HT1080 (cell line): Measurements from ENCODE around the gene ZFPM1. TPM values are rescaled to one million over a fixed set of nuclear protein-coding genes. Genes with fewer than 3 reads are reported as not detected.
"Not testable (repeated sequence)": the region's sequence is repeated elsewhere in the genome, so short reads cannot be mapped to it uniquely, and the experiment has no call there.

Experiments
- DNase-seq: peaks from one replicate; pipeline ENCODE4 v3.0.0-alpha.2; 2015; ENCODE audit warnings: low read depth
- total RNA-seq: library from RNA; depleted of rRNA; stranded (reverse); fragments of >200 nt; shearing (Covaris generic); gene quantifications from 2 replicates; pipeline ENCODE4 v1.2.3, GENCODE V29; 2014

Gene ZFPM1
- total RNA-seq, 1 experiment from 2014 or later = 1.9 TPM

- no peak for DNase-seq
Measured at GRCh38 chr16:88464447-88465318, 11.6 kb downstream of the ZFPM1 start.

DNA sequence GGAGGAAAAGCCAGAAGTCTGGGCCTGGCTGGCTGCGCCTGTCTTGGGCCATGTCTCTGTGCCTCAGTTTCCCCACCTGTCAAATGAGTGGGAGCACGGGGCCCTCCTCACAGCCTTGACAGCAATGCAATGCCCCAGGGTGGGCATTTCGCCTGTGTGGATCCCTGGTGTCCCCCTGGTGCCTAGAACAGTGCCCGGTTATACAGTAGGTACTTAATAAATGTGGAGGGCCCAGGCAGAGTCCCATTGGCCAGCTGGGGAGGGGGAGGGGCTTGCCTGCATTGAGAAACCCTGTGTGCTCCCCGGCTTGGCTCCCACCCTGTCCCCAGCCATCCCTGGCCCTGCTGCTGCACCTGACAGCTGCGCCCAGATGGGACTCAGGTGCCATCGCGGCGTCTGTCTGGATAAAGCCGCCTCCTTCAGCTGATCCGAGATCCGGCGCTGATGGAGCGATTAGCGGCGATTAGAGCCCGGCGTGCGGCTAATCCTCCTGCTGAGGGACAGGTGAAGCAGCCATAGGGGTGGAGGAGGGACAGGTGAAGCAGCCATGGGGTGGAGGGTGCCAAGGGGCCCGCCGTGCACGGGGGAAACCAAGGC lies 12.4 kb downstream of the ZFPM1 start:
- no peak for DNase-seq

DNA sequence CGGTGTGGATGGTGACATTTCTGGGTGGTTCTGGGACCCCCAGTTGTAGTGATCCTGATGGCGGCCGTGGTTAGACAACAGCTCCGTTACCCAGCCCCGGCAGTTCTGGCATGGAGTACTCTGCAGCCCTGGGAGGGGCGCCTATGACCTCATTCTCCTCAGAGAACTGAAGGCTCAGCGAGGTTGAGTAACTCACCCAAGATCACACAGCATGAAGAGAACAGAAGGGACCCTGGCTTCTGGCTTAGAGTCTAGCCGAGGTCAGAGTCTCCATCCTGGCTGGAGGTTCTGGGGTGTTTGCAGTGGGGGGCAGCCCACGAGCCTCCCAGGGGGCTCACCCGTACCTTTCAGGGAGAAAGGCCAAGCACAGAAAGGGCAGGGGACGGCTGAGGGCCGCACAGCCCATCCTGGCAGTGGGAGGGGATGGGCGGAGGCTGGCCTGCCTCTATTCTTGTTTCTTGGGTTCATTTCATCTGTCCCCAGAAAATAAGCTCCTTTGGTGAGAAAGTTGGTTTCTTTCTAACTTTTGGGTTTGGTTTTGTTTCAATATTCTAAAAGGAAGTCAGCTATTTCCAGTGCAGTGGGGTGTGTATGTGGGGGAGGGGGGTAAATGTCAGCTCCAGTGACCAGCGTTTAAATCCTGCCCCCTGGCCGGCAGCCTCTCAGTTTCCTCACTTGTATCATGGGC lies 13.2 kb downstream of the ZFPM1 start:
- no peak for DNase-seq

GRCh38 chr16:88466949-88467348 lies 13.9 kb downstream of the ZFPM1 start:
- no peak for DNase-seq

DNA sequence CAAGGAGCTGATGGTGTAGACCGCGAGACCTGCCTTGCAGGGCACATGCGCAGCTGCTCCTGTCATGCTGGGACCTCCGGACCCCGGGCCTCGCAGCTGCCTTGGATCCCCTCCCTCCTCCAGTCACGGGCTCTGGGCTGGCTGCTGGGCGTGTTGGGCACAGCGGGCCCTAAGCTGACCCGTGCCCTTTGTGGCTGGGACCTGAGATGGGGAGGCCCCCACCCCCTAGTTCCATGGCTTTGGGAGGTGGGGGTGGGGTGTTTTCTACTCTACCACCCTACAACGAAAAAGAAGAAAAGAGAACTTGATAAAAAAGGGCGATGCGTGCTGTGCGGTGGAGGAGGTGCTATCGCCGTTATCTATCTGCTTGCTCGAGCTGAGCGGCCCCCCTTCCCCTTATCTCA lies 14.5 kb downstream of the ZFPM1 start:
- no peak for DNase-seq

- no peak for DNase-seq
Measured at GRCh38 chr16:88468275-88469129, 15.4 kb downstream of the ZFPM1 start.

- no peak for DNase-seq
Measured at GRCh38 chr16:88469615-88470395, 16.7 kb downstream of the ZFPM1 start.

DNA sequence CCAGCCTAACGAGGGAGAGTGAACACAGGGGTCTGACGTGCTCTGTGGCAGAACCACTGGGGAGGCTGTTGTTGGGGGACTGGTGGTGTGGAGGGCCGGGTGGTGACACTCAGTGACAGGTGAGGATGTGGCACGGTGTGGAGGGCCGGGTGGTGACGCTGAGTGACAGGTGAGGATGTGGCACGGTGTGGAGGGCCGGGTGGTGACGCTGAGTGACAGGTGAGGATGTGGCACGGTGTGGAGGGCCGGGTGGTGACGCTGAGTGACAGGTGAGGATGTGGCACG lies 17.3 kb downstream of the ZFPM1 start:
- DNase-seq = not testable (repeated sequence)

- not testable (repeated sequence) for DNase-seq
Measured at GRCh38 chr16:88470696-88471095, 17.6 kb downstream of the ZFPM1 start.

GRCh38 chr16:88471115-88471514 lies 18.0 kb downstream of the ZFPM1 start:
- no peak for DNase-seq

GRCh38 chr16:88471575-88471974 lies 18.5 kb downstream of the ZFPM1 start:
- DNase-seq = no peak

DNA sequence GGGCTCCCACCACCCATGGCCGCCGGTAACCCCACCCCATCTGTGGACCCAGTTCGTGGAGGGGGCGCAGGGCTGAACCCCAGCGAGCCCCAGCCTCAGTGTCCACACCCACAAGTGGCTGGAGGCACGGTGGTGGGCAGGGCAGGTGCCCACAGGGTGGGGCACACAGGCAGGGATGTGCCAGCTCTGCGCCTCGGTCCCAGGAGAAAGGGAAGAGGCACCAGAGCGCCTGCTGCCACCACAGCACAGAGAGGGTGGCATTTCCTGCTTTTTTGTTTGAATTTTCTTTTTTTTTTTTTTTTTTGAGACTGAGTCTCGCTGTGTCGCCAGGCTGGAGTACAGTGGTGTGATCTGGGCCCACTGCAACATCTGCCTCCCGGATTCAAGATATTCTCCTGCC lies 19.0 kb downstream of the ZFPM1 start:
- no peak for DNase-seq

- DNase-seq = no peak
Measured at GRCh38 chr16:88472637-88473205, 19.6 kb downstream of the ZFPM1 start.

DNA sequence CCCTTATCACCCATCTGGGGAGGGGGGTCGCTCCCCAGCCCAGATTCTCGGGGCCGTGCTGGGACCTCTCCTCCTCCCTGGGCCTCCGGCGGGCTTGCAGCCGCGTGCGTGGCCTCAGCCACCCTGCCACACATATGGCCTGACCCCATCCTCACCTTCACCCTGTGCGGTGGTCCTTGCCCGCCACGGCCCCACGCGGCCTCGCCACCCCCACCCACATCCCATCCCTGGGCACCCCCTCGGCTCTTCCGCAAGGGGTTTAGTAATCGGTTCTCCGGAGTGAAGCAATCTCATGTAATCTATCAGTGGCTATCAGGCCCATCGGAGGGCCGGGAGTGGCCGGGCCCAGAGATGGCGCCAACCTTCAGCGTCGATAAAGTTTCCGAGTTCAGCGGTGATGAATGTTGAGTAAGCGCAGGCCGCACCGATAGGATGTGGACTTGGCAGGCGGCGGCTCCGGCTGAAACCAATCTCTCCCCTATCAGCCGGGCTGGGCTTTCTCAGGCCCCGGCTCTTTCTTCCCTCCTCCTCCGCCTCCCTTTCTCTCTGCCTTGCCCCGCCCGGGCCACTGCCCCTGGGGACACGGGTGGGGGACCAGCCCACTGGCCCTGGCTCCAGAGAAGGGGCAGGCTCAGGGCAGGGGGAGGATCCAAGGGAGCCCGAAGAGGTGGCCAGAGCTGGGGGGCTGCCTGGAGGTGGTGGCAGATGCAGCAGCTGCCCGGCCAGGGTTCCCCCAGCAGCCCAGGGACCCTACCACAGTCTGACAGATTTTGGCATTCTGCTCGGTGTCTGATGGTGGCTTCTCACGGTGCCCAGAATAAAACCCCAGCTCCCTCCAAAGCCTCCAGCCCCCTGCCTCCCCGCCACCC lies 20.8 kb downstream of the ZFPM1 start:
- no peak for DNase-seq

DNA sequence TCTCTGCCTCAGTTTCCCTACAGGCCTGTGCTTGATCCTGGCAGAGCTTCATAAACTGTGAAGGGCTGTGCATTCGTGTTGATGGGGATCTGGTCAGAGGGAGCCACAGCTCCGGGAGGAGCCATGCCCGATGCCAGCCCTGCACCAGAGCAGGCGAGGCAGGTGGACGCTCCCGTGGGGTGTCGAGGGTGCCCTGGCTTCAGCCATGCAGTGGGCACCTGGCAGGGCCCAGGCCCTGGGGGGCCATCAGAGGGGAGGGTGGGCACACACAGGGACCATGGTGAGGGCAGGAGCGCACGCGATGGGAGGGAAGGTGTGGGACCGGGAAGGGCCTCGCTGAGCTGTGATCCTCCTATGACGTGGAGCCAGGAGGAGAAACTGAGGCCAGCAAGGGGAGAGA lies 22.0 kb downstream of the ZFPM1 start:
- no peak for DNase-seq

DNA sequence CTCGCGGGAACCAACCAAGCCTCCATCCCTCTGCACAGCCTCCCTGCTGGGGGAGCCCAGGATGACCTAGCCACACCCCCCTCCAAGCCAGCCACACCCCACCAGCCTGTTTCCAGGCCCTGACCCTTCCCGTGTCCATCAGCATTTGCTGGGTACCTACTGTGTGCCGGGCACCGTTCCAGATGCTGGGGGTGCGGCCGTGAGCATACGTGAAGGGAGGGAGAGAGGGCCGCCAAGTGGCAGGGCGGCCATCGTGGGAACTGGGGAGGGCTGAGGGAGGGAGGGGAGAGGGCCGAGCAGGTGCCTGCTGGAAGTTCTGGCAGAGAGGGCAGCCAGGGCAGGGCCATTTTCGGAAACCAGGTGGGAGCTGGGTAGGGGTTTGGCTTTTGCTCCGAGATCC lies 23.1 kb downstream of the ZFPM1 start:
- DNase-seq = no peak

GRCh38 chr16:88476817-88477397 lies 23.8 kb downstream of the ZFPM1 start:
- DNase-seq = no peak

DNA sequence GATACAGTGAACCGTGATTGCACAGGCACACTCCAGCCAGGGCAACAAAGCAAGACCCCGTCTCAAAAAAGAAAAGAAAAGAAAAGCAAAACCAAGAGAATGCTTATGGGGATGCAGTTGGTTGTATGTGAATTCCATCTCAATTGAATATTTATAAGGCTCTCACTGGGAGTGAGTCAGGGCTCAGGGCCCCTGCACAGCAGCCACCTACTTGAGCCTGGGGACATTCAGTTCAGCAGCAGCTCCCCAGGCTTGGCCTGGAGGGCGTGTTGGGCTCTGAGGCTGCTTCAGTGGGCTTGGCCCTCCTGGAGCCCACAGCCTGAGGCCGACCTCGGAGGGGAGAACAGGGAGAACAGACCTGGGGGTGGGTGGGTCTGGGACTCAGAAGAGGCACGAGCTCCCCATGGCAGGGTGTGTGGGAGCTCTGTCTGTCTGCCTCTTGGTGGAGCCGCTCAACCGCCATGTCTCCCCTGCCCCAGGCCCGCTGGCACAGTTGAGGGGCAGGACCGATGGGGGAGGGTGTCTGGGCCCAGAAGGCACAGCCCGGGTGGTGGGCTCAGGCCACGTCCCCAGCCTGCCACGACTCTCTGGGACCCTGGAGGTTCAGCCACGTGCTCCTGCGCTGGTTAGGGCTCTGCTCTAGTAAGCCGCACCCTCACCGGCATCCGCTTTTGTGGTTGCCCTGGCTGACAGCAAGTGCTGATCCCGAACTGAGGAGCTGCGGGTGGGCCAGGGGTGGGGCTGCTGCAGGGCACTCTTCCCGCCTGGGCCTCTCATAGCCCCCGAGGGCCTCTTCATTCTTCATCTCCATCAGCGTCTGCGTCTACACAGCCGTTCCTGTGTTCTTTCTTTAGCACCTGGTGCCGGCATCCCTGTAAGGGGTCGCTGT lies 24.8 kb downstream of the ZFPM1 start:
- DNase-seq = no peak
